Inferior parietal cortex (tissue), 1 donor: ENCODE data around the gene DTNBP1.
"Not testable (repeated sequence)": the region's sequence is repeated elsewhere in the genome, so short reads cannot be mapped to it uniquely, and the experiment has no call there.

Experiments used
- DNase-seq: peaks from one replicate; pipeline ENCODE4 v3.0.0-alpha.2; 2016; ENCODE audit errors: extremely low spot score

The DTNBP1 gene

GRCh38 chr6:15666896-15667295, 4.1 kb upstream of the DTNBP1 start:
- DNase-seq = not testable (repeated sequence)

GRCh38 chr6:15665237-15665636, 2.4 kb upstream of the DTNBP1 start:
- DNase-seq = no peak

GRCh38 chr6:15663130-15663871, 473 bp upstream of the DTNBP1 start:
- DNase-seq = no peak

- DNase-seq = peak; percentile 17
Observed at GRCh38 chr6:15661853-15662325, 939 bp downstream of the DTNBP1 start.

- DNase-seq = no peak
Observed at GRCh38 chr6:15659181-15659580, 3.6 kb downstream of the DTNBP1 start.

- no peak for DNase-seq
Observed at GRCh38 chr6:15658181-15658744, 4.6 kb downstream of the DTNBP1 start.

- no peak for DNase-seq
Observed at GRCh38 chr6:15657290-15657689, 5.5 kb downstream of the DTNBP1 start.

- no peak for DNase-seq
Observed at GRCh38 chr6:15656145-15656544, 6.7 kb downstream of the DTNBP1 start.

GRCh38 chr6:15654250-15654649, 8.6 kb downstream of the DTNBP1 start:
- DNase-seq = no peak

GRCh38 chr6:15653581-15653980, 9.2 kb downstream of the DTNBP1 start:
- DNase-seq = no peak

- DNase-seq = not testable (repeated sequence)
Observed at GRCh38 chr6:15650004-15650559, 12.7 kb downstream of the DTNBP1 start.

GRCh38 chr6:15644904-15645303, 17.9 kb downstream of the DTNBP1 start:
- DNase-seq = no peak

- DNase-seq = no peak
Observed at GRCh38 chr6:15643542-15643941, 19.3 kb downstream of the DTNBP1 start.

GRCh38 chr6:15642276-15642675, 20.6 kb downstream of the DTNBP1 start:
- DNase-seq = no peak

GRCh38 chr6:15638373-15638772, 24.5 kb downstream of the DTNBP1 start:
- no peak for DNase-seq

GRCh38 chr6:15631432-15631831, 31.4 kb downstream of the DTNBP1 start:
- DNase-seq = no peak

GRCh38 chr6:15630202-15630601, 32.6 kb downstream of the DTNBP1 start:
- DNase-seq = no peak

GRCh38 chr6:15629487-15629886, 33.3 kb downstream of the DTNBP1 start:
- DNase-seq = no peak

- no peak for DNase-seq
Observed at GRCh38 chr6:15628499-15629131, 34.2 kb downstream of the DTNBP1 start.

- no peak for DNase-seq
Observed at GRCh38 chr6:15627821-15628220, 35.0 kb downstream of the DTNBP1 start.

GRCh38 chr6:15626878-15627674, 35.8 kb downstream of the DTNBP1 start:
- DNase-seq = no peak

- no peak for DNase-seq
Observed at GRCh38 chr6:15626160-15626559, 36.7 kb downstream of the DTNBP1 start.
